RWPE2 (cell line): ENCODE results near the gene LRP2.

Experiments
- ATAC-seq: fragments of 200-7000 bp; cut with Tn5 transposase; 3 replicates; pipeline ENCODE4 v1.9.1; 2021; ENCODE audit warnings: low read depth
- DNase-seq: peaks from one replicate; pipeline ENCODE4 v3.0.0-alpha.2; 2020; ENCODE audit warnings: low spot score
- H3K27ac ChIP-seq: fragments of 450-650 bp; 2 replicates; pipeline ENCODE4 v1.5.1; 2017; ENCODE audit warnings: mild to moderate bottlenecking; ENCODE audit not compliant: poor library complexity, severe bottlenecking
- H3K27me3 ChIP-seq: fragments of 250-450 bp; sonication (Bioruptor Pico); 2 replicates; pipeline ENCODE4 v1.5.1; 2021; ENCODE audit warnings: mild to moderate bottlenecking, moderate library complexity; ENCODE audit not compliant: insufficient read depth, poor library complexity, severe bottlenecking
- H3K36me3 ChIP-seq: fragments of 250-450 bp; sonication (Bioruptor Pico); 2 replicates; pipeline ENCODE4 v1.5.1; 2020; ENCODE audit warnings: low read depth, mild to moderate bottlenecking, moderate library complexity
- H3K4me1 ChIP-seq: fragments of 250-450 bp; sonication (Bioruptor Pico); 2 replicates; pipeline ENCODE4 v1.5.1; 2021; ENCODE audit warnings: mild to moderate bottlenecking, moderate library complexity; ENCODE audit not compliant: insufficient read depth, poor library complexity, severe bottlenecking
- H3K4me3 ChIP-seq: fragments of 250-450 bp; sonication (Bioruptor Pico); 2 replicates; pipeline ENCODE4 v1.5.1; 2021; ENCODE audit warnings: mild to moderate bottlenecking, moderate library complexity; ENCODE audit not compliant: severe bottlenecking
- H3K9me3 ChIP-seq: fragments of 250-450 bp; sonication (Bioruptor Pico); 2 replicates; pipeline ENCODE4 v1.5.1; 2021; ENCODE audit warnings: mild to moderate bottlenecking, moderate library complexity; ENCODE audit not compliant: severe bottlenecking
- CTCF ChIP-seq: fragments of 450-650 bp; IDR thresholded peaks from one replicate; pipeline ENCODE4 v1.5.1; 2017; ENCODE audit warnings: mild to moderate bottlenecking, moderate library complexity; ENCODE audit not compliant: poor library complexity, severe bottlenecking

The LRP2 gene

GRCh38 chr2:169164311-169164710 is 198.0 kb downstream of the LRP2 start:
- no peak overlapping the region for H3K4me3 ChIP-seq
- H3K9me3 ChIP-seq = no peaks in the 10 kb centered on the region
- no peak for TF ChIP-seq CTCF
- H3K4me1 ChIP-seq = no peaks in the 10 kb centered on the region
- H3K27me3 ChIP-seq = peaks cover 15% of the 10 kb centered on the region
- ATAC-seq = no peak
- no peak overlapping the region for H3K27ac ChIP-seq
- no peaks in the 10 kb centered on the region for H3K36me3 ChIP-seq
- DNase-seq = no peak

GRCh38 chr2:169162613-169163012 is 199.7 kb downstream of the LRP2 start:
- no peaks in the 10 kb centered on the region for H3K4me1 ChIP-seq
- no peaks in the 10 kb centered on the region for H3K36me3 ChIP-seq
- H3K27ac ChIP-seq = no peak overlapping the region
- no peak overlapping the region for H3K4me3 ChIP-seq
- no peaks in the 10 kb centered on the region for H3K9me3 ChIP-seq
- ATAC-seq (no peak), DNase-seq (no peak)
- peaks cover 15% of the 10 kb centered on the region for H3K27me3 ChIP-seq
- no peak for TF ChIP-seq CTCF

GRCh38 chr2:169160926-169161481 is 201.3 kb downstream of the LRP2 start:
- Histone ChIP-seq H3K9me3 (no peaks in the 10 kb centered on the region), H3K27ac (no peak overlapping the region), H3K27me3 (peaks cover 10% of the 10 kb centered on the region), H3K36me3 (no peaks in the 10 kb centered on the region), H3K4me1 (no peaks in the 10 kb centered on the region), H3K4me3 (no peak overlapping the region)
- DNase-seq = no peak
- no peak for ATAC-seq
- no peak for TF ChIP-seq CTCF

- peaks cover 4% of the 10 kb centered on the region for H3K27me3 ChIP-seq
- no peak for TF ChIP-seq CTCF
- no peaks in the 10 kb centered on the region for H3K9me3 ChIP-seq
- ATAC-seq (no peak), DNase-seq (no peak)
- H3K4me1 ChIP-seq = no peaks in the 10 kb centered on the region
- H3K27ac ChIP-seq = no peak overlapping the region
- H3K36me3 ChIP-seq = no peaks in the 10 kb centered on the region
- no peak overlapping the region for H3K4me3 ChIP-seq
Observed at GRCh38 chr2:169159686-169160085, 202.6 kb downstream of the LRP2 start.

GRCh38 chr2:169158874-169159273 is 203.5 kb downstream of the LRP2 start:
- Histone ChIP-seq H3K27ac (no peak overlapping the region), H3K36me3 (no peaks in the 10 kb centered on the region), H3K4me1 (no peaks in the 10 kb centered on the region), H3K4me3 (no peak overlapping the region), H3K27me3 (peaks cover 4% of the 10 kb centered on the region), H3K9me3 (no peaks in the 10 kb centered on the region)
- no peak for DNase-seq
- no peak for ATAC-seq
- TF ChIP-seq CTCF = no peak
